ENCODE results near the gene TLE4. TPM values are rescaled to one million over a fixed set of nuclear protein-coding genes. Genes with fewer than 3 reads are reported as not detected.

The TLE4 gene
- total RNA-seq, 1 donor from 2014 or later = 98.5 TPM

- H3K36me3 ChIP-seq (ENCODE audit: insufficient read depth, low read length) = peaks cover 7% of the 10 kb centered on the region
- no peaks in the 10 kb centered on the region for H3K27me3 ChIP-seq (ENCODE audit: insufficient read depth, low read length)
- peak overlapping the region; percentile 94 for H3K27ac ChIP-seq (ENCODE audit: low read depth, low read length)
- Mint-ChIP-seq H3K4me1 (ENCODE audit: low read depth, unreplicated experiment) (peaks cover 16% of the 10 kb centered on the region), H3K4me3 (ENCODE audit: unreplicated experiment) (peak overlapping the region; percentile 96), H3K27ac (ENCODE audit: unreplicated experiment) (no peak overlapping the region), H3K9me3 (ENCODE audit: unreplicated experiment) (no peaks in the 10 kb centered on the region), H3K36me3 (ENCODE audit: low read depth, unreplicated experiment) (peaks cover 7% of the 10 kb centered on the region), H3K27me3 (ENCODE audit: low read depth, unreplicated experiment) (no peaks in the 10 kb centered on the region)
- peak overlapping the region; percentile 94 for H3K4me3 ChIP-seq (ENCODE audit: insufficient read depth, low read depth, low read length)
- no peak overlapping the region for H2AFZ ChIP-seq (ENCODE audit: low read depth, low read length)
- peak overlapping the region; percentile 96 for H3K9ac ChIP-seq (ENCODE audit: low read length)
- peaks cover 6% of the 10 kb centered on the region for H3K4me1 ChIP-seq (ENCODE audit: insufficient read depth, low read length)
- no peaks in the 10 kb centered on the region for H3K9me3 ChIP-seq (ENCODE audit: insufficient read depth, low read depth, low read length)
- DNase-seq (ENCODE audit: low read depth) = no peak
- no peak for TF ChIP-seq EZH2 (IDR thresholded peaks at IDR 0.05; ENCODE audit: insufficient read depth, low read length)
- TF ChIP-seq CTCF (IDR thresholded peaks at IDR 0.05; ENCODE audit: insufficient read depth, low read depth, low read length) = no peak
- peaks cover 40% of the 10 kb centered on the region for H4K20me1 ChIP-seq (ENCODE audit: insufficient read depth, low read length)
- peak overlapping the region; percentile 91 for H3K4me2 ChIP-seq (ENCODE audit: low read length)
- peaks cover 56% of the 10 kb centered on the region for H3K79me2 ChIP-seq (ENCODE audit: insufficient read depth, low read length)
- FAIRE-seq = no peak
Observed at GRCh38 chr9:79572608-79573411, 1.0 kb downstream of the TLE4 start.

DNA sequence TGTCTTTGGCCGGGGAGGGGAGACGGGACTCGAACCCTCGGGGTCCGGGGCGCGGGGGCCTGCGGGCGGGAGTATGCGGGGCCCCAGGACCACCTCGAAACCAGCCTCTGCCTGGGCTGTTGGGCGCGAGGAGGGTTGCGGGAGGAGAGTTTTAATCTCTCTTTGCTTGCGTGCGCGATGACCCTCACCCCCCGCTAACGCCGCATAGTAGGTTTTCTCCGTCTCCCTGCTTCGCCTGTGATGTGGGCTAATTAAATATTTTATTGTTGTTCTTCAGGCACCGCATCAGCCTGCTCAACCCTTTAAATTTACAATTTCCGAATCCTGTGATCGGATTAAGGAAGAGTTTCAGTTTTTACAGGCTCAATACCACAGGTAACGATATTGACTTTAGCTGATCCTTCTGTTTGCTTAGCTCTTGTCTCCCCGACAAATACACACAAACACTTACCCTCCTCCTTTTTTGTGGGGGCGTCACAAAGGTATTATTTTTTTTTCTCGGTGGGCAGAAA, 1.7 kb downstream of the TLE4 start:
- peak overlapping the region; percentile 96 for H3K9ac ChIP-seq (ENCODE audit: low read length)
- H3K9me3 ChIP-seq (ENCODE audit: insufficient read depth, low read depth, low read length) = no peaks in the 10 kb centered on the region
- H3K27ac ChIP-seq (ENCODE audit: low read depth, low read length) = peak overlapping the region; percentile 94
- FAIRE-seq (no peak), DNase-seq (ENCODE audit: low read depth) (no peak)
- peaks cover 63% of the 10 kb centered on the region for H3K79me2 ChIP-seq (ENCODE audit: insufficient read depth, low read length)
- no peaks in the 10 kb centered on the region for H3K27me3 ChIP-seq (ENCODE audit: insufficient read depth, low read length)
- peak overlapping the region; percentile 94 for H3K4me3 ChIP-seq (ENCODE audit: insufficient read depth, low read depth, low read length)
- peak overlapping the region; percentile 96 for H3K4me3 Mint-ChIP-seq (ENCODE audit: unreplicated experiment)
- TF ChIP-seq CTCF (IDR thresholded peaks at IDR 0.05; ENCODE audit: insufficient read depth, low read depth, low read length) = no peak
- TF ChIP-seq EZH2 (IDR thresholded peaks at IDR 0.05; ENCODE audit: insufficient read depth, low read length) = no peak
- peaks cover 7% of the 10 kb centered on the region for H3K36me3 ChIP-seq (ENCODE audit: insufficient read depth, low read length)
- H3K9me3 Mint-ChIP-seq (ENCODE audit: unreplicated experiment) = no peaks in the 10 kb centered on the region
- peaks cover 21% of the 10 kb centered on the region for H3K4me1 Mint-ChIP-seq (ENCODE audit: low read depth, unreplicated experiment)
- peaks cover 46% of the 10 kb centered on the region for H4K20me1 ChIP-seq (ENCODE audit: insufficient read depth, low read length)
- no peak overlapping the region for H2AFZ ChIP-seq (ENCODE audit: low read depth, low read length)
- peak overlapping the region; percentile 91 for H3K4me2 ChIP-seq (ENCODE audit: low read length)
- H3K27ac Mint-ChIP-seq (ENCODE audit: unreplicated experiment) = peak overlapping the region; percentile 76
- peaks cover 7% of the 10 kb centered on the region for H3K36me3 Mint-ChIP-seq (ENCODE audit: low read depth, unreplicated experiment)
- H3K4me1 ChIP-seq (ENCODE audit: insufficient read depth, low read length) = peaks cover 12% of the 10 kb centered on the region
- no peaks in the 10 kb centered on the region for H3K27me3 Mint-ChIP-seq (ENCODE audit: low read depth, unreplicated experiment)

DNA sequence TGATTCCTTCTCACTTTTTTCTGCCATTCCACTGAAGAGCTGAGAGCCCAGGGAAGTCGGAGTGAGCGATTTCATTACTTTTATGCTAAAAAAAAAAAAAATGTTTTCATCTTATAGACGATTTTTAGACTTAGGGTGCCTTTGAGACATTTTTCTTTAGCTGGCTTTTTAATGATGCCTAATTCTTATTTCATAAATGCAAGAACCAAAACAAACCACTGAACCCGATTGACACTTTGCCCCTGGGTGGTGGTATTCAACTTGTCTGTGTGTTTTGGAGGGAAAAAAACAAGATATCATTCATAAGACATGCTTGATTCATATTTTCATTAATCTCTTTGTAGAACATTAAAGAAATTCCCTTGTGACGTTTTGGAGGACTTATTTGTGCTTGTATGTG, 2.4 kb downstream of the TLE4 start:
- peaks cover 9% of the 10 kb centered on the region for H3K36me3 Mint-ChIP-seq (ENCODE audit: low read depth, unreplicated experiment)
- H3K9ac ChIP-seq (ENCODE audit: low read length) = peak overlapping the region; percentile 96
- H3K9me3 ChIP-seq (ENCODE audit: insufficient read depth, low read depth, low read length) = no peaks in the 10 kb centered on the region
- no peaks in the 10 kb centered on the region for H3K9me3 Mint-ChIP-seq (ENCODE audit: unreplicated experiment)
- H3K4me2 ChIP-seq (ENCODE audit: low read length) = peak overlapping the region; percentile 91
- no peak for TF ChIP-seq EZH2 (IDR thresholded peaks at IDR 0.05; ENCODE audit: insufficient read depth, low read length)
- no peak for TF ChIP-seq CTCF (IDR thresholded peaks at IDR 0.05; ENCODE audit: insufficient read depth, low read depth, low read length)
- peak overlapping the region; percentile 96 for H3K4me3 Mint-ChIP-seq (ENCODE audit: unreplicated experiment)
- H3K36me3 ChIP-seq (ENCODE audit: insufficient read depth, low read length) = peaks cover 7% of the 10 kb centered on the region
- H2AFZ ChIP-seq (ENCODE audit: low read depth, low read length) = no peak overlapping the region
- H3K27ac Mint-ChIP-seq (ENCODE audit: unreplicated experiment) = peak overlapping the region; percentile 76
- no peaks in the 10 kb centered on the region for H3K27me3 Mint-ChIP-seq (ENCODE audit: low read depth, unreplicated experiment)
- peaks cover 12% of the 10 kb centered on the region for H3K4me1 ChIP-seq (ENCODE audit: insufficient read depth, low read length)
- peak overlapping the region; percentile 94 for H3K4me3 ChIP-seq (ENCODE audit: insufficient read depth, low read depth, low read length)
- peak; percentile 54 for FAIRE-seq
- H3K4me1 Mint-ChIP-seq (ENCODE audit: low read depth, unreplicated experiment) = peaks cover 24% of the 10 kb centered on the region
- H3K27ac ChIP-seq (ENCODE audit: low read depth, low read length) = peak overlapping the region; percentile 94
- no peaks in the 10 kb centered on the region for H3K27me3 ChIP-seq (ENCODE audit: insufficient read depth, low read length)
- H3K79me2 ChIP-seq (ENCODE audit: insufficient read depth, low read length) = peaks cover 68% of the 10 kb centered on the region
- no peak for DNase-seq (ENCODE audit: low read depth)
- H4K20me1 ChIP-seq (ENCODE audit: insufficient read depth, low read length) = peaks cover 50% of the 10 kb centered on the region
